ENCODE measurements around the gene DYNLT2.

DNA sequence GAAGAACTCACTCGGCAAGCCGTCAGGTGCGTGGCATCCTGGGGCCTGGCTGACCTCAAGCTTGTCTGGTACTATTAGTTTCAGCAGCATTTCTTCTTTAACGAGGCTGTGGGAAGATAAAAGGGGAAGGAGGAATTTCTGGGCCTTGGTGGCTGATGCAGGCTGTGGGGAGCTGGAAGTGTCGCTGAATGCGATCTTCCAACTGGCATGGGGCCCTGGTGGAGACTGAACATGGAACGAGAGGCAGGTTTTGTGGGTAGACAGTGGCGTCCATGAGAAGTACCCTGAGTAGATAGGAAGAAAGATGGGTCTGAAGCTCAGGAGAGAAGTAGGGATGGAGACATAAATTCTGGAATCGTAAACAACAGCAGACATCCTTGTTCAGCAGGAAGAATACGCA is 23.9 kb upstream of the DYNLT2 start:
- TF ChIP-seq, protein P1, sequence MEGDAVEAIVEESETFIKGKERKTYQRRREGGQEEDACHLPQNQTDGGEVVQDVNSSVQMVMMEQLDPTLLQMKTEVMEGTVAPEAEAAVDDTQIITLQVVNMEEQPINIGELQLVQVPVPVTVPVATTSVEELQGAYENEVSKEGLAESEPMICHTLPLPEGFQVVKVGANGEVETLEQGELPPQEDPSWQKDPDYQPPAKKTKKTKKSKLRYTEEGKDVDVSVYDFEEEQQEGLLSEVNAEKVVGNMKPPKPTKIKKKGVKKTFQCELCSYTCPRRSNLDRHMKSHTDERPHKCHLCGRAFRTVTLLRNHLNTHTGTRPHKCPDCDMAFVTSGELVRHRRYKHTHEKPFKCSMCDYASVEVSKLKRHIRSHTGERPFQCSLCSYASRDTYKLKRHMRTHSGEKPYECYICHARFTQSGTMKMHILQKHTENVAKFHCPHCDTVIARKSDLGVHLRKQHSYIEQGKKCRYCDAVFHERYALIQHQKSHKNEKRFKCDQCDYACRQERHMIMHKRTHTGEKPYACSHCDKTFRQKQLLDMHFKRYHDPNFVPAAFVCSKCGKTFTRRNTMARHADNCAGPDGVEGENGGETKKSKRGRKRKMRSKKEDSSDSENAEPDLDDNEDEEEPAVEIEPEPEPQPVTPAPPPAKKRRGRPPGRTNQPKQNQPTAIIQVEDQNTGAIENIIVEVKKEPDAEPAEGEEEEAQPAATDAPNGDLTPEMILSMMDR (IDR thresholded peaks at IDR 0.05; ENCODE audit: low read depth, low read length, poor library complexity, severe bottlenecking) = no peak
- TF ChIP-seq EZH2phosphoT487 (IDR thresholded peaks at IDR 0.05; ENCODE audit: borderline replicate concordance, low read length) = no peak

Measured in DOHH2 (cell line).